ENCODE data around the gene HES7.

The HES7 gene

GRCh38 chr17:8143581-8144400 lies 19.9 kb upstream of the HES7 start:
- TF ChIP-seq, protein P1, sequence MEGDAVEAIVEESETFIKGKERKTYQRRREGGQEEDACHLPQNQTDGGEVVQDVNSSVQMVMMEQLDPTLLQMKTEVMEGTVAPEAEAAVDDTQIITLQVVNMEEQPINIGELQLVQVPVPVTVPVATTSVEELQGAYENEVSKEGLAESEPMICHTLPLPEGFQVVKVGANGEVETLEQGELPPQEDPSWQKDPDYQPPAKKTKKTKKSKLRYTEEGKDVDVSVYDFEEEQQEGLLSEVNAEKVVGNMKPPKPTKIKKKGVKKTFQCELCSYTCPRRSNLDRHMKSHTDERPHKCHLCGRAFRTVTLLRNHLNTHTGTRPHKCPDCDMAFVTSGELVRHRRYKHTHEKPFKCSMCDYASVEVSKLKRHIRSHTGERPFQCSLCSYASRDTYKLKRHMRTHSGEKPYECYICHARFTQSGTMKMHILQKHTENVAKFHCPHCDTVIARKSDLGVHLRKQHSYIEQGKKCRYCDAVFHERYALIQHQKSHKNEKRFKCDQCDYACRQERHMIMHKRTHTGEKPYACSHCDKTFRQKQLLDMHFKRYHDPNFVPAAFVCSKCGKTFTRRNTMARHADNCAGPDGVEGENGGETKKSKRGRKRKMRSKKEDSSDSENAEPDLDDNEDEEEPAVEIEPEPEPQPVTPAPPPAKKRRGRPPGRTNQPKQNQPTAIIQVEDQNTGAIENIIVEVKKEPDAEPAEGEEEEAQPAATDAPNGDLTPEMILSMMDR (IDR thresholded peaks at IDR 0.05): no peak

GRCh38 chr17:8142887-8143580 lies 19.1 kb upstream of the HES7 start:
- TF ChIP-seq, protein P1 (IDR thresholded peaks at IDR 0.05): no peak

GRCh38 chr17:8142158-8142886 lies 18.4 kb upstream of the HES7 start:
- TF ChIP-seq, protein P1 (IDR thresholded peaks at IDR 0.05): no peak

DNA sequence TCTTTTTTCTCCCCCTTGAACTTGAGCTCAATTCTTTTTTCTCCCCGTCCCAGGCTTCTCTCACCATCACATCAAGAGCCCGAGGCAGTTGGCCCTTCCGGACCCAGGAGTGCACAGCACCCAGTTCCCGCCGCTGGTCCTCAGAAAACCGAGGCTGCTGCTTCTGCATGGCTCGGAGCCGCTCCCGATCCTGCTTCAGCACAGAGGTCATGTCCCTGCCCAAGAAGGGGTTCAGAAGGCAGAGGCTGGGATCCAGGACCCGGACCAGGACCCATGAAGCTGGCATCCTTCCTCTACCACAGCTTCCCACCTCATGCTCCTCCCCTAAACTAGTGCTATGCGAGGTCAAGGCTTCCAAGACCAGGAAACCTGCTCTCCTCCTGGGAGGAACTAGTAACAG lies 17.8 kb upstream of the HES7 start:
- TF ChIP-seq, protein P1 (IDR thresholded peaks at IDR 0.05): no peak

- TF ChIP-seq, protein P1 (IDR thresholded peaks at IDR 0.05): no peak
These were observed 17.1 kb upstream of the HES7 start for GRCh38 chr17:8141045-8141444.

- TF ChIP-seq, protein P1 (IDR thresholded peaks at IDR 0.05): no peak
These were observed 16.4 kb upstream of the HES7 start for GRCh38 chr17:8140065-8141029.

Measured in LNCAP (cell line).